Medulla oblongata (tissue), 1 donor: ENCODE data around the gene HEPHL1.
"Not testable (repeated sequence)": the region's sequence is repeated elsewhere in the genome, so short reads cannot be mapped to it uniquely, and the experiment has no call there.

Experiments used
- DNase-seq: peaks from one replicate; pipeline ENCODE4 v3.0.0-alpha.2; 2015; ENCODE audit errors: extremely low spot score

The HEPHL1 gene

GRCh38 chr11:94150704-94151685, 129.8 kb downstream of the HEPHL1 start:
- DNase-seq, result no peak

GRCh38 chr11:94151903-94152677, 130.9 kb downstream of the HEPHL1 start:
- no peak for DNase-seq

GRCh38 chr11:94152678-94153065, 131.5 kb downstream of the HEPHL1 start:
- no peak for DNase-seq

GRCh38 chr11:94153320-94153719, 132.2 kb downstream of the HEPHL1 start:
- no peak for DNase-seq

- DNase-seq, result no peak
These were observed 133.1 kb downstream of the HEPHL1 start for GRCh38 chr11:94154095-94154856.

DNA sequence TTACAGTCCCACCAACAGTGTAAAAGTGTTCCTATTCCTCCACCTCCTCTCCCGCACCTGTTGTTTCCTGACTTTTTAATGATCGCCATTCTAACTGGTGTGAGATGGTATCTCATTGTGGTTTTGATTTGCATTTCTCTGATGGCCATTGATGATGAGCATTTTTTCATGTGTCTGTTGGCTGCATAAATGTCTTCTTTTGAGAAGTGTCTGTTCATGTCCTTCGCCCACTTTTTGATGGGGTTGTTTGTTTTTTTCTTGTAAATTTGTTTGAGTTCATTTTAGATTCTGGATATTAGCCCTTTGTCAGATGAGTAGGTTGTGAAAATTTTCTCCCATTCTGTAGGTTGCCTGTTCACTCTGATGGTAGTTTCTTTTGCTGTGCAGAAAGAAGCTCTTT, 136.2 kb downstream of the HEPHL1 start:
- not testable (repeated sequence) for DNase-seq
